Caco-2 (cell line): ENCODE measurements around the gene CCDC3. TPM values are rescaled to one million over a fixed set of nuclear protein-coding genes. Genes with fewer than 3 reads are reported as not detected.

ENCODE experiments used
- BruUV-seq: library from RNA; stranded (reverse); fragments of 400-500 nt; replicated peaks from 2 replicates; lab custom pipeline; 2021; lab: Mats Ljungman, UMichigan
- CTCF ChIA-PET: fragments of 300-600 bp; sonication (Branson Sonifier 250); formaldehyde crosslinking; loops from one replicate; lab custom pipeline; 2022; ENCODE audit warnings: antibody characterized with exemption; lab: Charles Lee
- POLR2A ChIA-PET: fragments of 300-600 bp; sonication (Branson Sonifier 250); formaldehyde crosslinking; loops from one replicate; lab custom pipeline; 2022; ENCODE audit warnings: antibody characterized with exemption; lab: Charles Lee
- DNase-seq, 2 experiments: peaks; one replicate each; pipeline versions ENCODE4 v3.0.0 to v3.0.0-alpha.2; 2020 to 2022
- H3K27me3 ChIP-seq: replicated peaks from 2 replicates; pipeline ENCODE4 v1.6.0; 2011; ENCODE audit warnings: low read length; ENCODE audit not compliant: control insufficient read depth, insufficient read depth
- H3K36me3 ChIP-seq: 2 replicates; pipeline ENCODE4 v1.5.1; 2011; ENCODE audit warnings: low read length; ENCODE audit not compliant: control insufficient read depth, insufficient read depth
- H3K4me1 ChIP-seq: fragments of 250-450 bp; sonication (Bioruptor Pico); 2 replicates; pipeline ENCODE4 v1.5.1; 2020; ENCODE audit warnings: mild to moderate bottlenecking
- H3K4me3 ChIP-seq: 2 replicates; pipeline ENCODE4 v1.5.1; 2011; ENCODE audit warnings: low read depth, mild to moderate bottlenecking, control low read depth, low read length
- H3K9me3 ChIP-seq: fragments of 250-450 bp; sonication (Bioruptor Pico); 2 replicates; pipeline ENCODE4 v1.5.1; 2020; ENCODE audit warnings: mild to moderate bottlenecking, moderate library complexity
- H3K27ac Mint-ChIP-seq: one replicate; pipeline ENCODE4 v1.8.0; 2022; ENCODE audit warnings: mixed read lengths; ENCODE audit not compliant: unreplicated experiment
- H3K27me3 Mint-ChIP-seq: one replicate; pipeline ENCODE4 v1.8.0; 2022; ENCODE audit warnings: mixed read lengths; ENCODE audit not compliant: insufficient read depth, unreplicated experiment
- H3K36me3 Mint-ChIP-seq: one replicate; pipeline ENCODE4 v1.8.0; 2022; ENCODE audit warnings: mild to moderate bottlenecking, mixed read lengths; ENCODE audit not compliant: insufficient read depth, unreplicated experiment
- H3K4me1 Mint-ChIP-seq: one replicate; pipeline ENCODE4 v1.8.0; 2022; ENCODE audit warnings: low read depth, mixed read lengths; ENCODE audit not compliant: unreplicated experiment
- H3K4me3 Mint-ChIP-seq: one replicate; pipeline ENCODE4 v1.8.0; 2022; ENCODE audit warnings: mild to moderate bottlenecking, moderate library complexity, mixed read lengths; ENCODE audit not compliant: unreplicated experiment
- H3K9me3 Mint-ChIP-seq: one replicate; pipeline ENCODE4 v1.8.0; 2022; ENCODE audit warnings: mixed read lengths; ENCODE audit not compliant: unreplicated experiment
- intact Hi-C: fragments of 100-400 bp; cut with micrococcal nuclease; formaldehyde crosslinking; loops from one replicate; pipeline ENCODE4 v1.10.0; 2022; ENCODE audit not compliant: unreplicated experiment
- total RNA-seq: library from RNA; stranded (reverse); gene quantifications from 2 replicates; pipeline ENCODE4 v1.2.3, GENCODE V29; 2022
- TF ChIP-seq, protein P1 (sequence below), 2 experiments: fragments of 200-600 bp in 1 of 2; IDR thresholded peaks; 1 replicate in 1 of 2; 2 replicates in 1 of 2; pipeline versions ENCODE4 v1.5.1 to v1.8.0; 2011 to 2022; ENCODE audit warnings: antibody characterized with exemption in 1 of 2, control low read depth in 1 of 2, inconsistent platforms in 1 of 2, low read depth in 1 of 2, low read length in 1 of 2, mild to moderate bottlenecking in 1 of 2, moderate library complexity in 1 of 2; ENCODE audit not compliant: insufficient read depth in 1 of 2, severe bottlenecking in 1 of 2, unreplicated experiment in 1 of 2

CCDC3 gene
- total RNA-seq, 1 experiment from 2014 or later: 3.2 TPM

DNA sequence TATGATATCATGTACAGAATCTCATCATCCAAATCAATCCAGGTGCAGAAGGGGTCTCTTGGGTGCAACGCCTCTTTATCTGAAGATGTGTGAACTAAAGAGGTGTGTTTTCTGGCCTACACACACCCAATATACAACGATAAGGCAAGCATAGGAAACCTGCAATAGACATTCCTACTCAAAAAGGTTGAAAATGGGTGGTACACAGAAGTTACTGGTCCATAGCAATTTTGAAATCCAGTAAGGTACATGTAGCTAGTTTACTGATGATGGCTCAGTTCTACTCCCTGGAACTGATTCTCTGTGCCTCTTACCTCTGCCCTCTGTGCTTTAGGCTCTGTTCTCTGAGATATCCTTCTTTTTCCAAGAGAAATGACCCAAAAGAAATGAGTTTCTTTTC lies 22.2 kb upstream of the CCDC3 start:
- Mint-ChIP-seq H3K4me1 (no peaks in the 10 kb centered on the region), H3K27ac (no peak overlapping the region), H3K9me3 (no peaks in the 10 kb centered on the region), H3K4me3 (no peak overlapping the region), H3K36me3 (no peaks in the 10 kb centered on the region), H3K27me3 (peaks cover 13% of the 10 kb centered on the region)
- no peaks in the 10 kb centered on the region for H3K4me1 ChIP-seq
- TF ChIP-seq, protein P1, sequence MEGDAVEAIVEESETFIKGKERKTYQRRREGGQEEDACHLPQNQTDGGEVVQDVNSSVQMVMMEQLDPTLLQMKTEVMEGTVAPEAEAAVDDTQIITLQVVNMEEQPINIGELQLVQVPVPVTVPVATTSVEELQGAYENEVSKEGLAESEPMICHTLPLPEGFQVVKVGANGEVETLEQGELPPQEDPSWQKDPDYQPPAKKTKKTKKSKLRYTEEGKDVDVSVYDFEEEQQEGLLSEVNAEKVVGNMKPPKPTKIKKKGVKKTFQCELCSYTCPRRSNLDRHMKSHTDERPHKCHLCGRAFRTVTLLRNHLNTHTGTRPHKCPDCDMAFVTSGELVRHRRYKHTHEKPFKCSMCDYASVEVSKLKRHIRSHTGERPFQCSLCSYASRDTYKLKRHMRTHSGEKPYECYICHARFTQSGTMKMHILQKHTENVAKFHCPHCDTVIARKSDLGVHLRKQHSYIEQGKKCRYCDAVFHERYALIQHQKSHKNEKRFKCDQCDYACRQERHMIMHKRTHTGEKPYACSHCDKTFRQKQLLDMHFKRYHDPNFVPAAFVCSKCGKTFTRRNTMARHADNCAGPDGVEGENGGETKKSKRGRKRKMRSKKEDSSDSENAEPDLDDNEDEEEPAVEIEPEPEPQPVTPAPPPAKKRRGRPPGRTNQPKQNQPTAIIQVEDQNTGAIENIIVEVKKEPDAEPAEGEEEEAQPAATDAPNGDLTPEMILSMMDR (IDR thresholded peaks at IDR 0.05; ENCODE audit: insufficient read depth in 1 of 2, low read depth in 1 of 2, low read length in 1 of 2, severe bottlenecking in 1 of 2, unreplicated experiment in 1 of 2): no peak
- intact Hi-C loops: no loop called here
- no peaks in the 10 kb centered on the region for H3K36me3 ChIP-seq
- DNase-seq: no peak
- BruUV-seq: no TSS peak
- ChIA-PET POLR2A (no interaction called here), CTCF (no interaction called here)
- no peaks in the 10 kb centered on the region for H3K9me3 ChIP-seq
- no peaks in the 10 kb centered on the region for H3K27me3 ChIP-seq
- H3K4me3 ChIP-seq: no peak overlapping the region

DNA sequence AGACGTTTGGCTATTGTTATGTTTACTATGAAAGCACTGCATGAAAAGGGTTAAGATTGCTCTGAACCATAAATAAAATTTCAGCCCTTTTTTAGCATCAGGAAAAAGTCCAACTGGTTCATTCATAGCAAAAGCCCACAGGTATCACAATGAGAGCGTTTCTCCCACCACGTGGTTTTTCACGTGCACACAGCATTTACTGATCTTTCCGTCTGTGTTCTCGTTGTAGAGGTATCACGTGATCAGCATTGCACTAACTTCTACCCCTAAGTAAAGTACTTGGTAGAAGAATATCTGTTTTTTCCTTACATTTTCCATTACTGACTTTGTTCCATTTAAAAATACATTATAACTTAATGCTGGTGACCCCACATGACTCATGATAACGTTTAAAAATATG lies 17.8 kb upstream of the CCDC3 start:
- no peak overlapping the region for H3K27ac Mint-ChIP-seq
- Histone ChIP-seq H3K36me3 (no peaks in the 10 kb centered on the region), H3K27me3 (no peaks in the 10 kb centered on the region), H3K4me1 (peaks cover 26% of the 10 kb centered on the region), H3K9me3 (no peaks in the 10 kb centered on the region), H3K4me3 (no peak overlapping the region)
- intact Hi-C loops: loop anchor here (10.0 kb wide), 1 partner anchor 1986 kb away; no protein-coding TSS in a partner anchor
- H3K4me3 Mint-ChIP-seq: no peak overlapping the region
- DNase-seq: no peak
- peaks cover 4% of the 10 kb centered on the region for H3K27me3 Mint-ChIP-seq
- H3K9me3 Mint-ChIP-seq: no peaks in the 10 kb centered on the region
- no TSS peak for BruUV-seq
- no peaks in the 10 kb centered on the region for H3K36me3 Mint-ChIP-seq
- CTCF ChIA-PET: no interaction called here
- TF ChIP-seq, protein P1 (IDR thresholded peaks at IDR 0.05; ENCODE audit: insufficient read depth in 1 of 2, low read depth in 1 of 2, low read length in 1 of 2, severe bottlenecking in 1 of 2, unreplicated experiment in 1 of 2): no peak
- H3K4me1 Mint-ChIP-seq: peaks cover 23% of the 10 kb centered on the region
- POLR2A ChIA-PET: no interaction called here

DNA sequence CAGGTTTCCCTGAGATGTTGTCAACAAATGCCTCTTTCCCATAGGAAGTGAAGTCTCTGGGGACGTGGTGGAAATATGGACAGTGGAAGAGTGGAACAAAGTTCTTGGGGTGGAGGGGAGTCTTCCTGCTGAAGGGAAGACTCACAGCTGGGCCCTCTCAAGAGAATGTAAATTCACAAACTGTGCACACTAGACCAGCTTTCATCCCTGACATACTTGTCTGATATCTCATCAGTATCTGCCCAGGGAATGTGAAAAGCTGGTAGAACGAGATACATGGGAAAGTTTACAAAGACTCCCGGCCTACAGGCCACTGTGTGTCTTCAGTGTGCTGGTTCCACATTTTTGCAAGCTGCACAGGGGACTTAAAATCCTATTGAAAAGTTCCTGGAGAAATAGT lies 16.7 kb upstream of the CCDC3 start:
- Mint-ChIP-seq H3K27ac (peak overlapping the region; percentile 8), H3K36me3 (no peaks in the 10 kb centered on the region), H3K4me3 (no peak overlapping the region), H3K4me1 (peaks cover 23% of the 10 kb centered on the region), H3K27me3 (peaks cover 4% of the 10 kb centered on the region), H3K9me3 (no peaks in the 10 kb centered on the region)
- Histone ChIP-seq H3K4me1 (peaks cover 26% of the 10 kb centered on the region), H3K9me3 (no peaks in the 10 kb centered on the region), H3K36me3 (no peaks in the 10 kb centered on the region), H3K27me3 (no peaks in the 10 kb centered on the region), H3K4me3 (no peak overlapping the region)
- ChIA-PET POLR2A (no interaction called here), CTCF (no interaction called here)
- BruUV-seq: no TSS peak
- DNase-seq: peak in 1 of 2 experiments; percentile 32
- intact Hi-C loops: loop anchor here (10.0 kb wide), 1 partner anchor 1987 kb away; no protein-coding TSS in a partner anchor
- TF ChIP-seq, protein P1 (IDR thresholded peaks at IDR 0.05; ENCODE audit: insufficient read depth in 1 of 2, low read depth in 1 of 2, low read length in 1 of 2, severe bottlenecking in 1 of 2, unreplicated experiment in 1 of 2): no peak
